H1 (cell line): ENCODE data around the gene MAGI2. TPM values are rescaled to one million over a fixed set of nuclear protein-coding genes. Genes with fewer than 3 reads are reported as not detected.

ENCODE experiments used
- CTCF ChIA-PET: fragments of 300-600 bp; sonication (Branson Sonifier 250); formaldehyde crosslinking; loops from one replicate; lab custom pipeline; 2021; ENCODE audit not compliant: partially characterized antibody; lab: Charles Lee
- POLR2A ChIA-PET: fragments of 300-600 bp; sonication (Branson Sonifier 250); formaldehyde crosslinking; loops from one replicate; lab custom pipeline; 2021; ENCODE audit warnings: inconsistent platforms; ENCODE audit not compliant: partially characterized antibody; lab: Charles Lee
- DNase-seq, 2 experiments: peaks; one replicate each; pipeline versions ENCODE4 v3.0.0 to v3.0.0-alpha.2; 2010 to 2022; ENCODE audit warnings: low spot score in 2 of 2, low read depth in 1 of 2, mixed read lengths in 1 of 2
- FAIRE-seq: peaks from 2 replicates; lab custom pipeline; 2011; peaks lifted over from hg19 to GRCh38; lab: Jason Lieb, UNC
- H2AFZ ChIP-seq: 2 replicates; pipeline ENCODE4 v1.8.1; 2012; ENCODE audit warnings: low read length, inconsistent platforms
- H2AK5ac ChIP-seq: 2 replicates; pipeline ENCODE4 v1.6.1; 2013; ENCODE audit warnings: low read depth, low read length
- H2BK120ac ChIP-seq: replicated peaks from 2 replicates; pipeline ENCODE3; 2013; ENCODE audit warnings: low read depth, low read length, inconsistent platforms
- H2BK12ac ChIP-seq: 2 replicates; pipeline ENCODE4 v1.6.1; 2013; ENCODE audit warnings: low read depth, low read length
- H2BK15ac ChIP-seq: 2 replicates; pipeline ENCODE4 v1.6.1; 2013; ENCODE audit warnings: low read length
- H2BK20ac ChIP-seq: 2 replicates; pipeline ENCODE4 v1.6.1; 2013; ENCODE audit warnings: low read length
- H2BK5ac ChIP-seq: 2 replicates; pipeline ENCODE4 v1.6.1; 2013; ENCODE audit warnings: low read depth, low read length
- H3K14ac ChIP-seq: 2 replicates; pipeline ENCODE4 v1.6.1; 2013; ENCODE audit warnings: inconsistent platforms; ENCODE audit not compliant: insufficient read length
- H3K18ac ChIP-seq: 2 replicates; pipeline ENCODE4 v1.6.1; 2013; ENCODE audit warnings: low read length; ENCODE audit errors: extremely low read depth
- H3K23ac ChIP-seq: 2 replicates; pipeline ENCODE4 v1.6.1; 2013; ENCODE audit warnings: inconsistent platforms; ENCODE audit not compliant: insufficient read length
- H3K23me2 ChIP-seq: 2 replicates; pipeline ENCODE4 v1.6.1; 2013; ENCODE audit warnings: low read depth, low read length
- H3K27ac ChIP-seq: 2 replicates; pipeline ENCODE4 v1.6.1; 2011; ENCODE audit warnings: low read depth, low read length, inconsistent platforms
- H3K27me3 ChIP-seq, 4 experiments: replicated peaks in 1 of 4; 1 replicate in 1 of 4; 2 replicates in 3 of 4; pipeline versions ENCODE4 v1.6.1 to v1.8.1; 2011 to 2013; ENCODE audit warnings: low read length in 3 of 4, mild to moderate bottlenecking in 3 of 4, inconsistent platforms in 2 of 4, mixed read lengths in 2 of 4, moderate library complexity in 1 of 4; ENCODE audit not compliant: control insufficient read depth in 3 of 4, insufficient read depth in 3 of 4; ENCODE audit errors: extremely low read depth in 1 of 4
- H3K36me3 ChIP-seq, 4 experiments: 2 replicates each; pipeline versions ENCODE4 v1.6.1 to v1.8.1; 2011 to 2013; ENCODE audit warnings: mild to moderate bottlenecking in 4 of 4, low read length in 3 of 4, moderate library complexity in 2 of 4, control low read depth in 1 of 4, inconsistent platforms in 1 of 4; ENCODE audit not compliant: insufficient read depth in 4 of 4, control insufficient read depth in 2 of 4
- H3K4ac ChIP-seq: replicated peaks from 2 replicates; pipeline ENCODE3; 2013; ENCODE audit warnings: low read length, low read depth, mixed read lengths, inconsistent platforms; ENCODE audit not compliant: insufficient read length
- H3K4me1 ChIP-seq, 4 experiments: replicated peaks in 1 of 4; 1 replicate in 1 of 4; 2 replicates in 3 of 4; pipeline versions ENCODE4 v1.6.1 to v1.8.1; 2011 to 2013; ENCODE audit warnings: low read length in 3 of 4, inconsistent platforms in 2 of 4, mixed read lengths in 1 of 4; ENCODE audit not compliant: insufficient read depth in 4 of 4, control insufficient read depth in 3 of 4
- H3K4me2 ChIP-seq, 2 experiments: 2 replicates each; pipeline versions ENCODE4 v1.6.1 to v1.8.1; 2011 to 2013; ENCODE audit warnings: low read depth in 2 of 2, low read length in 2 of 2, control low read depth in 1 of 2, inconsistent platforms in 1 of 2, mild to moderate bottlenecking in 1 of 2; ENCODE audit not compliant: insufficient read depth in 1 of 2
- H3K4me3 ChIP-seq, 4 experiments: fragments of 200-600, 300-600 bp in 1 of 4; sonication (generic), shearing (Covaris generic), sonication (Bioruptor Twin) in 1 of 4; 2 replicates each; pipeline versions ENCODE4 v1.5.1 to v1.8.1; 2011 to 2016; ENCODE audit warnings: low read length in 4 of 4, low read depth in 3 of 4, control low read depth in 2 of 4, inconsistent platforms in 2 of 4, mild to moderate bottlenecking in 2 of 4, mixed read lengths in 1 of 4, moderate library complexity in 1 of 4; ENCODE audit not compliant: insufficient read depth in 2 of 4; ENCODE audit errors: extremely low read depth in 1 of 4
- H3K56ac ChIP-seq: replicated peaks from 2 replicates; pipeline ENCODE3; 2013; ENCODE audit warnings: low read depth, mild to moderate bottlenecking, mixed read lengths, low read length, inconsistent platforms; ENCODE audit not compliant: insufficient read length
- H3K79me1 ChIP-seq: 2 replicates; pipeline ENCODE4 v1.6.1; 2013; ENCODE audit warnings: low read depth, low read length, control low read depth
- H3K79me2 ChIP-seq, 2 experiments: 2 replicates each; pipeline versions ENCODE4 v1.6.1 to v1.8.1; 2012 to 2013; ENCODE audit warnings: low read length in 2 of 2, mild to moderate bottlenecking in 2 of 2, inconsistent platforms in 1 of 2; ENCODE audit not compliant: insufficient read depth in 2 of 2, control insufficient read depth in 1 of 2
- H3K9ac ChIP-seq, 4 experiments: replicated peaks in 1 of 4; 1 replicate in 1 of 4; 2 replicates in 3 of 4; pipeline versions ENCODE4 v1.6.1 to v1.8.1; 2011 to 2013; ENCODE audit warnings: low read depth in 3 of 4, low read length in 3 of 4, control low read depth in 2 of 4, mild to moderate bottlenecking in 2 of 4, moderate library complexity in 2 of 4, inconsistent platforms in 1 of 4; ENCODE audit errors: extremely low read depth in 1 of 4
- H3K9me3 ChIP-seq, 2 experiments: 2 replicates each; pipeline versions ENCODE4 v1.6.1 to v1.8.1; 2012 to 2013; ENCODE audit warnings: mild to moderate bottlenecking in 2 of 2, moderate library complexity in 2 of 2, control low read depth in 1 of 2, inconsistent platforms in 1 of 2, low read depth in 1 of 2, low read length in 1 of 2, mixed read lengths in 1 of 2; ENCODE audit not compliant: insufficient read depth in 2 of 2
- H4K20me1 ChIP-seq, 2 experiments: replicated peaks in 1 of 2; 2 replicates each; pipeline versions ENCODE3 to v1.8.1; 2011 to 2013; ENCODE audit warnings: inconsistent platforms in 2 of 2, low read length in 2 of 2, mild to moderate bottlenecking in 1 of 2; ENCODE audit not compliant: insufficient read depth in 2 of 2, control insufficient read depth in 1 of 2
- H4K5ac ChIP-seq: 2 replicates; pipeline ENCODE4 v1.6.1; 2013; ENCODE audit warnings: low read length, low read depth, mixed read lengths, inconsistent platforms; ENCODE audit not compliant: insufficient read length
- H4K8ac ChIP-seq: 2 replicates; pipeline ENCODE4 v1.8.0; 2013; ENCODE audit warnings: mild to moderate bottlenecking, moderate library complexity, low read length, inconsistent platforms; ENCODE audit not compliant: insufficient read depth; ENCODE audit errors: extremely low read depth
- H4K91ac ChIP-seq: replicated peaks from 2 replicates; pipeline ENCODE3; 2013; ENCODE audit warnings: low read length, mixed read lengths, inconsistent platforms; ENCODE audit not compliant: insufficient read length
- ASH2L ChIP-seq: fragments of 200-600, 300-600 bp; sonication (generic); IDR thresholded peaks from one replicate; pipeline ENCODE4 v1.7.1; 2017; ENCODE audit warnings: low read length
- CEBPB ChIP-seq: IDR thresholded peaks from 2 replicates; pipeline ENCODE4 v1.6.1; 2012; ENCODE audit warnings: low read depth, low read length
- CHD2 ChIP-seq: IDR thresholded peaks from 2 replicates; pipeline ENCODE4 v1.6.1; 2012; ENCODE audit warnings: low read length, improper control_type of control experiment
- CREB1 ChIP-seq: IDR thresholded peaks from 2 replicates; pipeline ENCODE4 v1.6.1; 2012; ENCODE audit warnings: inconsistent platforms
- EGR1 ChIP-seq: IDR thresholded peaks from 2 replicates; pipeline ENCODE4 v1.6.1; 2011; ENCODE audit warnings: low read depth, low read length, borderline replicate concordance
- JUN ChIP-seq: IDR thresholded peaks from 2 replicates; pipeline ENCODE4 v1.6.1; 2011; ENCODE audit warnings: low read depth, mild to moderate bottlenecking, improper control_type of control experiment, low read length
- NANOG ChIP-seq: IDR thresholded peaks from 2 replicates; pipeline ENCODE4 v1.6.1; 2011; ENCODE audit warnings: low read length, low read depth, mild to moderate bottlenecking, inconsistent platforms; ENCODE audit not compliant: insufficient read depth, poor library complexity, severe bottlenecking
- NRF1 ChIP-seq: IDR thresholded peaks from 2 replicates; pipeline ENCODE4 v1.6.1; 2011; ENCODE audit warnings: mild to moderate bottlenecking, low read depth, low read length, improper control_type of control experiment
- POLR2A ChIP-seq, 2 experiments: IDR thresholded peaks; 1 replicate in 1 of 2; 2 replicates in 1 of 2; pipeline ENCODE4 v1.6.1; 2011; ENCODE audit warnings: low read depth in 2 of 2, low read length in 2 of 2, mild to moderate bottlenecking in 2 of 2; ENCODE audit errors: control extremely low read depth in 1 of 2
- RXRA ChIP-seq: IDR thresholded peaks from 2 replicates; pipeline ENCODE4 v1.6.1; 2011; ENCODE audit warnings: low read depth, mild to moderate bottlenecking, low read length, moderate library complexity; ENCODE audit not compliant: insufficient read depth
- SIRT6 ChIP-seq: IDR thresholded peaks from one replicate; pipeline ENCODE4 v1.7.1; 2012; ENCODE audit warnings: low read length, inconsistent platforms
- SRF ChIP-seq: IDR thresholded peaks from 2 replicates; pipeline ENCODE4 v1.6.1; 2011; ENCODE audit warnings: mild to moderate bottlenecking, low read depth, low read length, moderate library complexity
- SUZ12 ChIP-seq: fragments of 200-600 bp; sonication (generic); IDR thresholded peaks from 2 replicates; pipeline ENCODE4 v1.6.1; 2012; ENCODE audit warnings: mild to moderate bottlenecking, inconsistent platforms, low read length, moderate library complexity, mixed read lengths
- TEAD4 ChIP-seq: IDR thresholded peaks from 2 replicates; pipeline ENCODE4 v1.6.1; 2012; ENCODE audit warnings: low read depth, low read length, inconsistent platforms, mixed read lengths
- WGBS, 2 experiments: shearing (Covaris generic) in 1 of 2; methylation state at CpG; one replicate each; pipeline versions ENCODE4 v1.1.6 to v1.1.7; 2013 to 2015; ENCODE audit warnings: low lambda C conversion rate in 2 of 2, mixed read lengths in 2 of 2, inconsistent platforms in 1 of 2, low coverage in 1 of 2, missing lambda C conversion rate in 1 of 2; ENCODE audit not compliant: insufficient replicate concordance in 2 of 2, insufficient coverage in 1 of 2, insufficient read length in 1 of 2; ENCODE audit errors: extremely low coverage in 1 of 2, missing lambda C conversion rate in 1 of 2; 5-methylcytosine and 5-hydroxymethylcytosine counted together
- polyA plus RNA-seq, 7 experiments: library from polyadenylated mRNA; depleted of rRNA in 3 of 7; stranded (reverse) in 5 of 7; unstranded in 2 of 7; fragments of >200 nt in 5 of 7; fragments of 200-250 nt in 2 of 7; gene quantifications; 1 replicate in 5 of 7; 2 replicates in 1 of 7; 4 replicates in 1 of 7; pipeline versions ENCODE4 v1.2.1 to v1.2.3, GENCODE V29; 2011 to 2013; ENCODE audit warnings: missing spikeins in 2 of 7, mixed read lengths in 2 of 7
- total RNA-seq: library from RNA; stranded (reverse); fragmentation: NEBNext Ultra II Directional; extraction: Animal tissue kit (Norgen Biotek cat#: 25700); gene quantifications from 2 replicates; pipeline ENCODE4 v1.2.1, GENCODE V29; 2021

MAGI2 gene
- total and polyA plus RNA-seq, 2 of the 8 experiments (the other 6 are each of a cell fraction or from before 2014, with no cell fraction given): 6.0 to 27.3 TPM

DNA sequence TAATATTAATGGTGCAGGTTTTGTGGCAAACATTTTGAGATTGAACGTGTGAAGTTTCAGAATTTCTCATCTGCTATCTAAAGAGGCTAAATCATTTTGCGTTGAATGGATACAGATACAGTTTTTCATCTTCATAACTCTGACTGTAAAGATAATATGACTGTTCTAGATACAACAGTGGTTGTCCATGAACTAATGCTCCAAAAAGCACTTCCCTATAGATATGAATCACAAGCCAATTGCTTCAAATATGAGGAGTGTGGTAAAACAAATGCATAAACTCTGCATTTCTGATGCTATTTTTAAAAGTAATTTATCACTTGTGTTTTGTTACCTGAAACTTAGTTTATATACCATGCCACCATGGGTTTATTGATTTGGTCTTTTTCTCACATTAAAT lies 750.1 kb downstream of the MAGI2 start:
- Histone ChIP-seq H3K18ac (no peak overlapping the region), H3K4me1 (no peaks in the 10 kb centered on the region; a peak in 1 of 7 replicates), H3K9me3 (no peaks in the 10 kb centered on the region), H3K56ac (no peak overlapping the region), H4K20me1 (no peaks in the 10 kb centered on the region), H2BK15ac (no peak overlapping the region), H3K36me3 (no peaks in the 10 kb centered on the region; a peak in 1 of 8 replicates), H3K23ac (no peak overlapping the region), H3K4ac (no peak overlapping the region), H3K27ac (no peak overlapping the region), H2BK12ac (no peak overlapping the region), H3K79me1 (peaks cover 2% of the 10 kb centered on the region; the same call in 1 of the 2 replicates), H3K23me2 (no peaks in the 10 kb centered on the region), H4K8ac (no peak overlapping the region), H2BK5ac (no peak overlapping the region), H3K14ac (no peak overlapping the region), H3K4me3 (no peak overlapping the region), H2BK120ac (no peak overlapping the region), H2BK20ac (no peak overlapping the region), H4K91ac (no peak overlapping the region), H2AK5ac (no peak overlapping the region), H3K9ac (no peak overlapping the region), H2AFZ (no peak overlapping the region), H3K27me3 (no peaks in the 10 kb centered on the region), H3K4me2 (no peak overlapping the region), H3K79me2 (peaks cover 0 to 22% of the 10 kb centered on the region in 2 experiments; a peak in 2 of 4 replicates), H4K5ac (no peak overlapping the region)
- ChIA-PET POLR2A (no interaction called here), CTCF (interaction anchor here (0.7 to 1.1 kb wide), 2 partner anchors 145 to 222 kb away, joined by 3 to 4 read pairs; no protein-coding TSS in a partner anchor)
- TF ChIP-seq ASH2L: no peak
- no peak for TF ChIP-seq SRF
- no peak for TF ChIP-seq NANOG
- no peak for TF ChIP-seq CHD2
- TF ChIP-seq NRF1: no peak
- TF ChIP-seq RXRA: no peak
- TF ChIP-seq TEAD4: no peak
- TF ChIP-seq SUZ12: no peak
- no peak for TF ChIP-seq SIRT6
- TF ChIP-seq EGR1: no peak
- TF ChIP-seq CREB1: no peak
- no peak for TF ChIP-seq JUN
- no peak for TF ChIP-seq POLR2A (IDR thresholded peaks at IDR 0.05; ENCODE audit: control extremely low read depth in 1 of 2, low read depth in 2 of 2, low read length in 2 of 2)
- no peak for TF ChIP-seq CEBPB
- 85% methylated on average over 2 of the region's 2 CpGs; no CpG with 5 or more reads in 1 of the 2 experiments for WGBS, 2 experiments
- no peak for DNase-seq
- no peak for FAIRE-seq
